ENCODE results near the gene MALAT1. TPM values are rescaled to one million over a fixed set of nuclear protein-coding genes. Genes with fewer than 3 reads are reported as not detected.

MALAT1 gene
- total and polyA plus RNA-seq, 2 of the 8 experiments (the other 6 are each of a cell fraction or from before 2014, with no cell fraction given): 115 to 984 TPM

GRCh38 chr11:65459552-65459951 lies 39.3 kb upstream of the MALAT1 start (continued):
- TF ChIP-seq, protein P1, sequence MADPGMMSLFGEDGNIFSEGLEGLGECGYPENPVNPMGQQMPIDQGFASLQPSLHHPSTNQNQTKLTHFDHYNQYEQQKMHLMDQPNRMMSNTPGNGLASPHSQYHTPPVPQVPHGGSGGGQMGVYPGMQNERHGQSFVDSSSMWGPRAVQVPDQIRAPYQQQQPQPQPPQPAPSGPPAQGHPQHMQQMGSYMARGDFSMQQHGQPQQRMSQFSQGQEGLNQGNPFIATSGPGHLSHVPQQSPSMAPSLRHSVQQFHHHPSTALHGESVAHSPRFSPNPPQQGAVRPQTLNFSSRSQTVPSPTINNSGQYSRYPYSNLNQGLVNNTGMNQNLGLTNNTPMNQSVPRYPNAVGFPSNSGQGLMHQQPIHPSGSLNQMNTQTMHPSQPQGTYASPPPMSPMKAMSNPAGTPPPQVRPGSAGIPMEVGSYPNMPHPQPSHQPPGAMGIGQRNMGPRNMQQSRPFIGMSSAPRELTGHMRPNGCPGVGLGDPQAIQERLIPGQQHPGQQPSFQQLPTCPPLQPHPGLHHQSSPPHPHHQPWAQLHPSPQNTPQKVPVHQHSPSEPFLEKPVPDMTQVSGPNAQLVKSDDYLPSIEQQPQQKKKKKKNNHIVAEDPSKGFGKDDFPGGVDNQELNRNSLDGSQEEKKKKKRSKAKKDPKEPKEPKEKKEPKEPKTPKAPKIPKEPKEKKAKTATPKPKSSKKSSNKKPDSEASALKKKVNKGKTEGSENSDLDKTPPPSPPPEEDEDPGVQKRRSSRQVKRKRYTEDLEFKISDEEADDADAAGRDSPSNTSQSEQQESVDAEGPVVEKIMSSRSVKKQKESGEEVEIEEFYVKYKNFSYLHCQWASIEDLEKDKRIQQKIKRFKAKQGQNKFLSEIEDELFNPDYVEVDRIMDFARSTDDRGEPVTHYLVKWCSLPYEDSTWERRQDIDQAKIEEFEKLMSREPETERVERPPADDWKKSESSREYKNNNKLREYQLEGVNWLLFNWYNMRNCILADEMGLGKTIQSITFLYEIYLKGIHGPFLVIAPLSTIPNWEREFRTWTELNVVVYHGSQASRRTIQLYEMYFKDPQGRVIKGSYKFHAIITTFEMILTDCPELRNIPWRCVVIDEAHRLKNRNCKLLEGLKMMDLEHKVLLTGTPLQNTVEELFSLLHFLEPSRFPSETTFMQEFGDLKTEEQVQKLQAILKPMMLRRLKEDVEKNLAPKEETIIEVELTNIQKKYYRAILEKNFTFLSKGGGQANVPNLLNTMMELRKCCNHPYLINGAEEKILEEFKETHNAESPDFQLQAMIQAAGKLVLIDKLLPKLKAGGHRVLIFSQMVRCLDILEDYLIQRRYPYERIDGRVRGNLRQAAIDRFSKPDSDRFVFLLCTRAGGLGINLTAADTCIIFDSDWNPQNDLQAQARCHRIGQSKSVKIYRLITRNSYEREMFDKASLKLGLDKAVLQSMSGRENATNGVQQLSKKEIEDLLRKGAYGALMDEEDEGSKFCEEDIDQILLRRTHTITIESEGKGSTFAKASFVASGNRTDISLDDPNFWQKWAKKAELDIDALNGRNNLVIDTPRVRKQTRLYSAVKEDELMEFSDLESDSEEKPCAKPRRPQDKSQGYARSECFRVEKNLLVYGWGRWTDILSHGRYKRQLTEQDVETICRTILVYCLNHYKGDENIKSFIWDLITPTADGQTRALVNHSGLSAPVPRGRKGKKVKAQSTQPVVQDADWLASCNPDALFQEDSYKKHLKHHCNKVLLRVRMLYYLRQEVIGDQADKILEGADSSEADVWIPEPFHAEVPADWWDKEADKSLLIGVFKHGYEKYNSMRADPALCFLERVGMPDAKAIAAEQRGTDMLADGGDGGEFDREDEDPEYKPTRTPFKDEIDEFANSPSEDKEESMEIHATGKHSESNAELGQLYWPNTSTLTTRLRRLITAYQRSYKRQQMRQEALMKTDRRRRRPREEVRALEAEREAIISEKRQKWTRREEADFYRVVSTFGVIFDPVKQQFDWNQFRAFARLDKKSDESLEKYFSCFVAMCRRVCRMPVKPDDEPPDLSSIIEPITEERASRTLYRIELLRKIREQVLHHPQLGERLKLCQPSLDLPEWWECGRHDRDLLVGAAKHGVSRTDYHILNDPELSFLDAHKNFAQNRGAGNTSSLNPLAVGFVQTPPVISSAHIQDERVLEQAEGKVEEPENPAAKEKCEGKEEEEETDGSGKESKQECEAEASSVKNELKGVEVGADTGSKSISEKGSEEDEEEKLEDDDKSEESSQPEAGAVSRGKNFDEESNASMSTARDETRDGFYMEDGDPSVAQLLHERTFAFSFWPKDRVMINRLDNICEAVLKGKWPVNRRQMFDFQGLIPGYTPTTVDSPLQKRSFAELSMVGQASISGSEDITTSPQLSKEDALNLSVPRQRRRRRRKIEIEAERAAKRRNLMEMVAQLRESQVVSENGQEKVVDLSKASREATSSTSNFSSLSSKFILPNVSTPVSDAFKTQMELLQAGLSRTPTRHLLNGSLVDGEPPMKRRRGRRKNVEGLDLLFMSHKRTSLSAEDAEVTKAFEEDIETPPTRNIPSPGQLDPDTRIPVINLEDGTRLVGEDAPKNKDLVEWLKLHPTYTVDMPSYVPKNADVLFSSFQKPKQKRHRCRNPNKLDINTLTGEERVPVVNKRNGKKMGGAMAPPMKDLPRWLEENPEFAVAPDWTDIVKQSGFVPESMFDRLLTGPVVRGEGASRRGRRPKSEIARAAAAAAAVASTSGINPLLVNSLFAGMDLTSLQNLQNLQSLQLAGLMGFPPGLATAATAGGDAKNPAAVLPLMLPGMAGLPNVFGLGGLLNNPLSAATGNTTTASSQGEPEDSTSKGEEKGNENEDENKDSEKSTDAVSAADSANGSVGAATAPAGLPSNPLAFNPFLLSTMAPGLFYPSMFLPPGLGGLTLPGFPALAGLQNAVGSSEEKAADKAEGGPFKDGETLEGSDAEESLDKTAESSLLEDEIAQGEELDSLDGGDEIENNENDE (IDR thresholded peaks at IDR 0.05; ENCODE audit: insufficient replicate concordance, low read length): no peak
- TF ChIP-seq SP1 (IDR thresholded peaks at IDR 0.05; ENCODE audit: low read depth, low read length) (peak; percentile 77; the same call in 1 of the 2 replicates), SIRT6 (IDR thresholded peaks at IDR 0.05; ENCODE audit: low read length) (no peak), BACH1 (IDR thresholded peaks at IDR 0.05; ENCODE audit: low read length) (no peak), CBX5 (IDR thresholded peaks at IDR 0.05; ENCODE audit: low read depth, low read length) (no peak), ZNF274 (IDR thresholded peaks at IDR 0.05; ENCODE audit: borderline replicate concordance, extremely low read depth, low read length) (peak; percentile 43), CHD1 (IDR thresholded peaks at IDR 0.05; ENCODE audit: low read depth, low read length) (no peak), SIN3A (conservative IDR thresholded peaks at IDR 0.05 in 1 of 2, IDR thresholded peaks at IDR 0.05 in 1 of 2; ENCODE audit: low read depth in 1 of 2, low read length in 2 of 2) (0 out of 4 replicates have a peak, but pooled peaks have one; percentile 15 to 62), KDM5A (IDR thresholded peaks at IDR 0.05; ENCODE audit: low read length) (no peak), POU5F1 (IDR thresholded peaks at IDR 0.05; ENCODE audit: low read depth, low read length) (peak; percentile 34; the same call in 1 of the 2 replicates)
- TF ChIP-seq, protein P2, sequence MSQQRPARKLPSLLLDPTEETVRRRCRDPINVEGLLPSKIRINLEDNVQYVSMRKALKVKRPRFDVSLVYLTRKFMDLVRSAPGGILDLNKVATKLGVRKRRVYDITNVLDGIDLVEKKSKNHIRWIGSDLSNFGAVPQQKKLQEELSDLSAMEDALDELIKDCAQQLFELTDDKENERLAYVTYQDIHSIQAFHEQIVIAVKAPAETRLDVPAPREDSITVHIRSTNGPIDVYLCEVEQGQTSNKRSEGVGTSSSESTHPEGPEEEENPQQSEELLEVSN (IDR thresholded peaks at IDR 0.05): no peak
